ENCODE measurements around the gene SEC62.

The SEC62 gene

GRCh38 chr3:169966428-169966950 lies at the start of gene SEC62:
Gene SEC62 (plus strand): TSS chr3:169966807. CDS start chr3:169966823, 16 bp downstream.
- TF ChIP-seq CTCF (conservative IDR thresholded peaks at IDR 0.05) (peak; percentile 72), ZFX (IDR thresholded peaks at IDR 0.05) (no peak)
- H3K27ac ChIP-seq, result peak within 1 kb of the TSS; percentile 85

- H3K27ac ChIP-seq, result no peak overlapping the region
- TF ChIP-seq ZFX (IDR thresholded peaks at IDR 0.05) (no peak), CTCF (conservative IDR thresholded peaks at IDR 0.05) (no peak)
Observed at GRCh38 chr3:169923189-169923588, 43.4 kb upstream of the SEC62 start.

GRCh38 chr3:169923831-169924230 lies 42.8 kb upstream of the SEC62 start:
- no peak for TF ChIP-seq CTCF (conservative IDR thresholded peaks at IDR 0.05)
- TF ChIP-seq ZFX (IDR thresholded peaks at IDR 0.05), result no peak
- no peak overlapping the region for H3K27ac ChIP-seq

GRCh38 chr3:169929830-169930519 lies 36.6 kb upstream of the SEC62 start:
- TF ChIP-seq ZFX (IDR thresholded peaks at IDR 0.05) (no peak), CTCF (conservative IDR thresholded peaks at IDR 0.05) (peak; percentile 32)
- no peak overlapping the region for H3K27ac ChIP-seq

GRCh38 chr3:169930843-169931242 lies 35.8 kb upstream of the SEC62 start:
- TF ChIP-seq ZFX (IDR thresholded peaks at IDR 0.05) (no peak), CTCF (conservative IDR thresholded peaks at IDR 0.05) (no peak)
- H3K27ac ChIP-seq, result no peak overlapping the region

- TF ChIP-seq ZFX (IDR thresholded peaks at IDR 0.05), result no peak
- TF ChIP-seq CTCF (conservative IDR thresholded peaks at IDR 0.05), result no peak
- H3K27ac ChIP-seq, result no peak overlapping the region
Observed at GRCh38 chr3:169931747-169932520, 34.7 kb upstream of the SEC62 start.

GRCh38 chr3:169939320-169939719 lies 27.3 kb upstream of the SEC62 start:
- TF ChIP-seq ZFX (IDR thresholded peaks at IDR 0.05), result no peak
- TF ChIP-seq CTCF (conservative IDR thresholded peaks at IDR 0.05), result no peak
- H3K27ac ChIP-seq, result no peak overlapping the region
